ENCODE measurements around the gene ZNF599.
"Not testable (repeated sequence)": the region's sequence is repeated elsewhere in the genome, so short reads cannot be mapped to it uniquely, and the experiment has no call there.

ZNF599 gene

DNA sequence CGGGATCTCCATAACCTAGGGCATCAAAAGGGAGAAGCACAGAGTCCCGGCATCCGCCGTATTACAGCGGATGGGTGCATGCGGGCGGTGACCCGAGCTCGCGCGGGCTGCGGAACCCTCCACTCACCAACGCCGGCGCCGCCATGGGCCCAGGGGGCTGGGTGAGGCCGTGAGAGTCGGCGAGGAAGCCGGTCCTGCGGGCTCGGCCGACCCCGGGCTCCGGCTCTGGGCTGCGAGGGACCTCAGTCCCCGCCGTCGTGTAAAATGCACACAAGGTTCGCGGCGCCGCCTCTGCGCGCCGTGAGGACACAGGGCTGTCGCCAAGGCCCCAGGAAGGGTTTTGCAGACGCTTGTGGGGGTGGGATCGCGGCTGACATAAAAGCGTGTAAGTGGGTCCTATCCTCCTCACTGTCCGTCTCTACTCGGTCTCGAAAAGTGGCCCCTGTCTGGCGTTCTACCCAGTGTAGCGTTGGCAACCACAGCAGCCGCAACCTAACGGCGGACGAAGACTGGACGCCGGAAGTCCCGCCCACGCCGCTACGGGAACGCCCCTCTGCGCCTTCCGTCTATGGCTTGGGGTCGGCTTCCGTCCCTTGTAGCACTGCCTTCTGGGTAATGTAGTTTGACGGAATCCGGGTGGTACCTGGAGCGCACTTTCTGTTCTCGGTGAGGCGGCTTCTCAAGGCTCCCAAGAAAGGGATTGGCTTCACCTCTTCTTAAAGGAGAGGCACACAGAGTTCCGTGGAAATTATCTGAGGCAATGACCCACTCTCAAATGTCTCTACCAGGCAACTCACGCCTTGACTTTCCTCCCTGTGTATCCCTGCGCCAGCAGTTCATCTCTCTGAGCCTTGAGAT, at the start of gene ZNF599:
TSS of gene ZNF599 (minus strand) at position 519 of the 858 bp plus-strand sequence. CDS start at position 145, 374 bp downstream.
- peak; percentile 96 for DNase-seq

DNA sequence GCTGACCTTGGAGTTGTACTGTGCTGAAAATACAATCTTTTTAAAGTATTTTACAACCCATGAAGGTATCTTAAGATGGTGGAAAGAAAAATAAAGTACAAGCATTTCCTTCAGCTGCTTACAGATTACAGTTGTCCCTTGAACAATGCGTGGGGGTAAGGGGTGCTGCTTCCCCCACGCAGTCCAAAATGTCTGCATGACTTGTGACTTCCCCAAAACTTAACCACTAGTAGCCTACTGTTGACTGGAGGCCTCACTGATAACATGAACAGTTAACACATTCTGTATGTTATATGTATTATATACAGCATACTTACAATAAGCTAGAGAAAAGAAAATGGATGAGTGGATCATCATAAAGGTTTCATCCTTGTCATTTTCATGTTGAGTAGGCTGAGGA, 45.3 kb upstream of the ZNF599 start:
- no peak for DNase-seq

- no peak for DNase-seq
Measured at GRCh38 chr19:34816708-34817107, 43.7 kb upstream of the ZNF599 start.

DNA sequence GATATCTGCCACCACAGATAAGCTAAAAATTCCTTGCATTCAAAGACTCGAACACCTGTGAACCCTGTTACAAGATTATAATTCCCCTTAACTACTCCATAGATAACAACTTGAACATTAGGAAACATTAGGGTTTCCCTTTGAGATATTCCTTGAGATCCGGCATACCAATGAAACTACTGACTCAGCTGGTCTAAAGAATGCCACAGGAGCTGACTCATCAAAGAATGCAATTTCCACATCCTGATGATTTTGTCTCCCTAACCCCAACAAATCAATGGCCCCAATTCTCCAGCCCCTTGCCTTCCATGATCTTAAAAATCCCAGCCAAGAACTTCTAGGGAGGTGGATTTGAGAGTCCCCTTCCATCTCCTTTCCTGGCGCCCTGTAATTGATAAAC, 35.6 kb upstream of the ZNF599 start:
- no peak for DNase-seq

- DNase-seq: no peak
Measured at GRCh38 chr19:34806976-34807860, 34.2 kb upstream of the ZNF599 start.

- DNase-seq: no peak
Measured at GRCh38 chr19:34804115-34804514, 31.1 kb upstream of the ZNF599 start.

DNA sequence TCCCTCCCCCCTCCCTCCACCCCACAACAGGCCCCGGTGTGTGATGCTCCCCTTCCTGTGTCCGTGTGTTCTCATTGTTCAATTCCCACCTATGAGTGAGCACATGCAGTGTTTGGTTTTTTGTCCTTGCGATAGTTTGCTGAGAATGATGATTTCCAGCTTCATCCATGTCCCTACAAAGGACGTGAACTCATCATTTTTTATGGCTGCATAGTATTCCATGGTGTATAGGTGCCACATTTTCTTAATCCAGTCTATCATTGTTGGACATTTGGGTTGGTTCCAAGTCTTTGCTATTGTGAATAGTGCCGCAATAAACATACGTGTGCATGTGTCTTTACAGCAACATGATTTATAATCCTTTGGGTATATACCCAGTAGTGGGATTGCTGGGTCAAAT, 23.9 kb upstream of the ZNF599 start:
- DNase-seq: not testable (repeated sequence)

DNA sequence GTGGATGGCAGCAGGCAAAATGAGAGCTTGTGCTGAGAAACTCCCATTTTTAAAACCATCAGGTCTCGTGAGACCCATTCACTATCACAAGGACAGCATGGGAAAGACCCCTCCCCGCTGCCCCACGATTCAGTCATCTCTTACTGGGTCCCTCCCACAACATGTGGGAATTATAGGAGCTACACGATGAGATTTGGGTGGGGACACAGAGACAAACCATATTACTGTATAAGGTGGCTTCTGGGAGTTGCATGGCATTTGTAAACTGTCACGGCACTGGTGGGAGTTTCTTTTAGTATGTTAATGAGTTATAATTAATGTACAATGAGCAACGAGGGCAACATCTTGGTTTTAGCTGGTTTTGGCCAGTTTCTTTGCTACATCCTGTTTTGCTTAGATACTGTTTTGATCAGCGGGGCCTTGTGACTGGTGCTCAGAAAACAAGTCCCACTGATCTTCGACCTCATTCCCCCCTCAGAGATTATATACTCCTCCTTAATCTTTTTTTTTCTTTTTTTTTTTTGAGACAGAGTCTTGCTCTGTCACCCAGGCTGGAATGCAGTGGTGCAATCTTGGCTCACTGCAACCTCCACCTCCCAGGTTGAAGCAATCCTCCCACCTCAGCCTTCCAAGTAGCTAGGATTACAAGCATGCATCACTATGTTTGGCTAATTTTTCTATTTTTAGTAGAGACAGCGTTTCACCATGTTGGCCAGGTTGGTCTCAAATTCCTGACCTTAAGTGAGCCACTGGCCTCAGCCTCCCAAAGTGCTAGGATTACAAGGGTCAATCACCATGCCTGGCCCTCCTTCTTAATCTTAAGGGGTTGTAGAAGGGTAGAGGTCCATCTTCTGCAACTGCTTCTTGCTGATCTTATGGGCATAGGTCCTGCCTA, 21.3 kb upstream of the ZNF599 start:
- DNase-seq: no peak

DNA sequence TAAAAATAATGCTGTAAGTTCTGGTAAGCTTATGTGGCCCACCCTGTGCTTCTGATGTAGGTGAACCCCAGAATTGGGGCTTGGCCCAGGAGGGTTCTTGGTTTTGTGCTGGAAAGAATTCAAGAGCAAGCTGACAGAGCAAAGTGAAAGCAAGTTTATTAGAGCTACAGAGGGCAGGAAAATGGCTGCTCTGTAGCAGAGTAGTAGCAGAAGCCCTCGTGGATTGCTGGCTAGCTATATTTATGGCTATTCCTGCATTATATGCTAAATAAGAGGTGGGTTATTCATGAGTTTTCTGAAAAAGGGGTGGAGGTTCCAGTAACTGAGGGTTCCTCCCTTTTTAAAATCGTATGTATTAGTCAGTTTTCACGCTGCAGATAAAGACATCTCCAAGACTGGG, 20.6 kb upstream of the ZNF599 start:
- no peak for DNase-seq

GRCh38 chr19:34788074-34788473, 15.1 kb upstream of the ZNF599 start:
- no peak for DNase-seq

GRCh38 chr19:34787059-34787824, 14.2 kb upstream of the ZNF599 start:
- DNase-seq: no peak

GRCh38 chr19:34786236-34786635, 13.2 kb upstream of the ZNF599 start:
- no peak for DNase-seq

- DNase-seq: no peak
Measured at GRCh38 chr19:34779652-34780051, 6.6 kb upstream of the ZNF599 start.

GRCh38 chr19:34778342-34778741, 5.3 kb upstream of the ZNF599 start:
- DNase-seq: no peak

- no peak for DNase-seq
Measured at GRCh38 chr19:34774857-34775256, 1.8 kb upstream of the ZNF599 start.

GRCh38 chr19:34773555-34773864, 495 bp upstream of the ZNF599 start:
- DNase-seq: no peak

DNA sequence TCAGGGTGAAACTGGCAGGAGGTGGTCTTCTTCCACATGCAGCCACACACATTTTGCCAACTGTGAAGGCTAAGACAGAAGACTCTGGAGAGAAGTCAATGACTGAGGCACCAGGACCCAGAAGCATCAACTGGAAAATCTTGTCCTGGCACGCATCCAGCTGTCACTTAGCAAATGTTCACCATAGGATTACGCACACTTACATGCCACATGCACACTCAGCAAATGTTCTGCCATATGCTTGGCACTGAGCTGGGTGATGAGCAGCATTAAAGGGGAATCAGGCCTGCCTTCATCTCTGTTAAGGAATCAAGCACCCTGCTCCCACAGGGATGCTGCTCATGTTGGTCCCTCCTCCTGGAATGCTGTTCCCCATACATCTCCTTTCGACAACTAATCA, 5.1 kb downstream of the ZNF599 start:
- no peak for DNase-seq

- no peak for DNase-seq
Measured at GRCh38 chr19:34766386-34766785, 6.6 kb downstream of the ZNF599 start.

- no peak for DNase-seq
Measured at GRCh38 chr19:34759218-34759917, 13.6 kb downstream of the ZNF599 start.

DNA sequence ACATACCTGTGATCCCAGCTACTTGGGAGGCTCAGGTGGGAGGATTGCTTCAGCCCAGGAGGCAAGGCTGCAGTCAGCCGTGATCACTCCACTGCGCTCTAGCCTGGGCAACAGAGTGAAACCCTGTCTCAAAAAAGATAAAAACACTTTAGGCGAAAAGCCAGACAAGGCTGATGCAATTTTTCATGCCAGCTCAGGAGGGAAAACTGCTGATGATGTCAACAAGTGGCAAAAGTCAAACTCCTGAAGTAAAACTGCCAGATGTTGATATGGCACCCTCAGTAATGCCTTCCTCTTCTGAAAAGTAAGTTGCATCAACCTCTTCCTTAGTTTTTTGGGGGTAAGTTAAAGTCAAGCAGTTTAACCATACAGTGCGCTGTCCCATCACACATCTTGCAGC, 15.6 kb downstream of the ZNF599 start:
- no peak for DNase-seq

GRCh38 chr19:34744896-34745690, 27.9 kb downstream of the ZNF599 start:
- no peak for DNase-seq

Data from right hindlimb (tissue), 1 donor.